Effector memory CD8-positive, alpha-beta T cell (primary cell): ENCODE measurements around the gene CSRP2.

Experiments used
- ATAC-seq: fragments of 150-1000 bp; cut with Tn5 transposase; replicated peaks from 2 replicates; pipeline ENCODE4 v1.10.0; 2021; ENCODE audit warnings: mild to moderate bottlenecking, moderate library complexity
- DNase-seq, 3 experiments: peaks; one replicate each; pipeline ENCODE4 v3.0.0; 2021
- H3K27ac Mint-ChIP-seq, 2 donors: one replicate each; pipeline ENCODE4 v1.8.0; 2022; ENCODE audit warnings: mild to moderate bottlenecking in 2 of 2, mixed read lengths in 2 of 2, moderate library complexity in 2 of 2
- H3K27me3 Mint-ChIP-seq, 2 donors: one replicate each; pipeline ENCODE4 v1.8.0; 2022; ENCODE audit warnings: mixed read lengths in 2 of 2
- H3K36me3 Mint-ChIP-seq: one replicate; pipeline ENCODE4 v1.8.0; 2022; ENCODE audit warnings: mild to moderate bottlenecking, moderate library complexity, mixed read lengths; ENCODE audit not compliant: insufficient read depth
- H3K4me1 Mint-ChIP-seq, 2 donors: one replicate each; pipeline ENCODE4 v1.8.0; 2022; ENCODE audit warnings: low read depth in 2 of 2, mixed read lengths in 2 of 2
- H3K4me3 Mint-ChIP-seq, 2 donors: one replicate each; pipeline ENCODE4 v1.8.0; 2022; ENCODE audit warnings: mild to moderate bottlenecking in 2 of 2, mixed read lengths in 2 of 2, moderate library complexity in 2 of 2
- H3K9me3 Mint-ChIP-seq, 2 donors: one replicate each; pipeline ENCODE4 v1.8.0; 2022; ENCODE audit warnings: mixed read lengths in 2 of 2

Gene CSRP2

GRCh38 chr12:76909290-76909689, 30.5 kb upstream of the CSRP2 start:
- ATAC-seq (no peak), DNase-seq (no peak)
- no peaks in the 10 kb centered on the region for H3K9me3 Mint-ChIP-seq
- H3K4me1 Mint-ChIP-seq = no peaks in the 10 kb centered on the region
- H3K27me3 Mint-ChIP-seq = peaks cover 39 to 48% of the 10 kb centered on the region in 2 donors
- H3K36me3 Mint-ChIP-seq = no peaks in the 10 kb centered on the region
- H3K4me3 Mint-ChIP-seq = no peak overlapping the region
- H3K27ac Mint-ChIP-seq = no peak overlapping the region

GRCh38 chr12:76908303-76909017, 29.6 kb upstream of the CSRP2 start:
- H3K4me1 Mint-ChIP-seq = no peaks in the 10 kb centered on the region
- H3K36me3 Mint-ChIP-seq = no peaks in the 10 kb centered on the region
- DNase-seq (no peak), ATAC-seq (no peak)
- H3K27ac Mint-ChIP-seq = peak overlapping the region in 1 of 2 donors; percentile 21
- no peak overlapping the region for H3K4me3 Mint-ChIP-seq
- no peaks in the 10 kb centered on the region for H3K9me3 Mint-ChIP-seq
- H3K27me3 Mint-ChIP-seq = peaks cover 39 to 42% of the 10 kb centered on the region in 2 donors

- Mint-ChIP-seq H3K4me1 (peaks cover 2 to 6% of the 10 kb centered on the region in 2 donors), H3K9me3 (no peaks in the 10 kb centered on the region), H3K27ac (no peak overlapping the region), H3K4me3 (no peak overlapping the region), H3K36me3 (no peaks in the 10 kb centered on the region), H3K27me3 (peaks cover 0 to 11% of the 10 kb centered on the region in 2 donors)
- ATAC-seq (no peak), DNase-seq (no peak)
Measured at GRCh38 chr12:76901628-76902380, 23.0 kb upstream of the CSRP2 start.

GRCh38 chr12:76899522-76899921, 20.7 kb upstream of the CSRP2 start:
- H3K27me3 Mint-ChIP-seq = peaks cover 0 to 33% of the 10 kb centered on the region in 2 donors
- H3K4me1 Mint-ChIP-seq = peaks cover 2 to 6% of the 10 kb centered on the region in 2 donors
- no peak overlapping the region for H3K27ac Mint-ChIP-seq
- no peaks in the 10 kb centered on the region for H3K9me3 Mint-ChIP-seq
- DNase-seq = no peak
- no peak overlapping the region for H3K4me3 Mint-ChIP-seq
- no peak for ATAC-seq
- H3K36me3 Mint-ChIP-seq = no peaks in the 10 kb centered on the region

- ATAC-seq (no peak), DNase-seq (no peak)
- H3K4me1 Mint-ChIP-seq = peaks cover 2 to 6% of the 10 kb centered on the region in 2 donors
- no peaks in the 10 kb centered on the region for H3K9me3 Mint-ChIP-seq
- no peaks in the 10 kb centered on the region for H3K36me3 Mint-ChIP-seq
- H3K27me3 Mint-ChIP-seq = peaks cover 0 to 33% of the 10 kb centered on the region in 2 donors
- no peak overlapping the region for H3K27ac Mint-ChIP-seq
- no peak overlapping the region for H3K4me3 Mint-ChIP-seq
Measured at GRCh38 chr12:76898442-76898841, 19.6 kb upstream of the CSRP2 start.

- Mint-ChIP-seq H3K36me3 (no peaks in the 10 kb centered on the region), H3K4me3 (no peak overlapping the region)
Measured at GRCh38 chr12:76896274-76896673, 17.5 kb upstream of the CSRP2 start.

GRCh38 chr12:76895796-76896195, 17.0 kb upstream of the CSRP2 start:
- Mint-ChIP-seq H3K27ac (no peak overlapping the region), H3K36me3 (no peaks in the 10 kb centered on the region), H3K4me1 (no peaks in the 10 kb centered on the region), H3K9me3 (no peaks in the 10 kb centered on the region), H3K4me3 (no peak overlapping the region), H3K27me3 (peaks cover 11 to 53% of the 10 kb centered on the region in 2 donors)
- ATAC-seq (no peak), DNase-seq (no peak)

More at GRCh38 chr12:76896274-76896673, 17.5 kb upstream of the CSRP2 start:
- DNase-seq = no peak
- Mint-ChIP-seq H3K27me3 (peaks cover 11 to 48% of the 10 kb centered on the region in 2 donors), H3K27ac (no peak overlapping the region), H3K4me1 (no peaks in the 10 kb centered on the region), H3K9me3 (no peaks in the 10 kb centered on the region)
- ATAC-seq = no peak

- H3K9me3 Mint-ChIP-seq = no peaks in the 10 kb centered on the region
- peaks cover 32 to 64% of the 10 kb centered on the region in 2 donors for H3K27me3 Mint-ChIP-seq
- H3K4me1 Mint-ChIP-seq = no peaks in the 10 kb centered on the region
- H3K4me3 Mint-ChIP-seq = no peak overlapping the region
- H3K27ac Mint-ChIP-seq = no peak overlapping the region
- no peak for ATAC-seq
- no peak for DNase-seq
- H3K36me3 Mint-ChIP-seq = no peaks in the 10 kb centered on the region
Measured at GRCh38 chr12:76891609-76892008, 12.8 kb upstream of the CSRP2 start.

GRCh38 chr12:76890151-76891143, 11.6 kb upstream of the CSRP2 start:
- ATAC-seq = no peak
- H3K27me3 Mint-ChIP-seq = peaks cover 43 to 63% of the 10 kb centered on the region in 2 donors
- no peak overlapping the region for H3K27ac Mint-ChIP-seq
- no peaks in the 10 kb centered on the region for H3K9me3 Mint-ChIP-seq
- H3K36me3 Mint-ChIP-seq = no peaks in the 10 kb centered on the region
- no peak for DNase-seq
- H3K4me1 Mint-ChIP-seq = no peaks in the 10 kb centered on the region
- no peak overlapping the region for H3K4me3 Mint-ChIP-seq

GRCh38 chr12:76888775-76889174, 10.0 kb upstream of the CSRP2 start:
- Mint-ChIP-seq H3K4me1 (no peaks in the 10 kb centered on the region), H3K36me3 (no peaks in the 10 kb centered on the region), H3K4me3 (no peak overlapping the region), H3K9me3 (no peaks in the 10 kb centered on the region), H3K27ac (no peak overlapping the region), H3K27me3 (peaks cover 48 to 59% of the 10 kb centered on the region in 2 donors)
- DNase-seq (no peak), ATAC-seq (no peak)

- H3K27ac Mint-ChIP-seq = no peak overlapping the region
- H3K9me3 Mint-ChIP-seq = no peaks in the 10 kb centered on the region
- H3K36me3 Mint-ChIP-seq = no peaks in the 10 kb centered on the region
- peaks cover 63 to 65% of the 10 kb centered on the region in 2 donors for H3K27me3 Mint-ChIP-seq
- H3K4me1 Mint-ChIP-seq = peaks cover 4 to 6% of the 10 kb centered on the region in 2 donors
- no peak overlapping the region for H3K4me3 Mint-ChIP-seq
- ATAC-seq (no peak), DNase-seq (no peak)
Measured at GRCh38 chr12:76883811-76884210, 5.0 kb upstream of the CSRP2 start.

GRCh38 chr12:76883151-76883550, 4.3 kb upstream of the CSRP2 start:
- H3K27me3 Mint-ChIP-seq = peaks cover 63 to 64% of the 10 kb centered on the region in 2 donors
- H3K4me3 Mint-ChIP-seq = no peak overlapping the region
- DNase-seq (no peak), ATAC-seq (no peak)
- no peaks in the 10 kb centered on the region for H3K9me3 Mint-ChIP-seq
- H3K27ac Mint-ChIP-seq = no peak overlapping the region
- no peaks in the 10 kb centered on the region for H3K36me3 Mint-ChIP-seq
- H3K4me1 Mint-ChIP-seq = peaks cover 10% of the 10 kb centered on the region in 2 donors

GRCh38 chr12:76882367-76882766, 3.5 kb upstream of the CSRP2 start:
- H3K27me3 Mint-ChIP-seq = peaks cover 66 to 67% of the 10 kb centered on the region in 2 donors
- no peaks in the 10 kb centered on the region for H3K36me3 Mint-ChIP-seq
- no peak for DNase-seq
- H3K4me3 Mint-ChIP-seq = no peak overlapping the region
- H3K9me3 Mint-ChIP-seq = no peaks in the 10 kb centered on the region
- no peak for ATAC-seq
- no peak overlapping the region for H3K27ac Mint-ChIP-seq
- peaks cover 10 to 11% of the 10 kb centered on the region in 2 donors for H3K4me1 Mint-ChIP-seq
